ENCODE data around the gene ZNF583. TPM values are rescaled to one million over a fixed set of nuclear protein-coding genes. Genes with fewer than 3 reads are reported as not detected.
A peak's percentile ranks its signal among the peaks of the same experiment; 100 is the strongest.

ZNF583 gene
- total RNA-seq, 2 donors from 2014 or later, result 4.0 to 5.5 TPM

GRCh38 chr19:56423276-56423984, 19.3 kb downstream of the ZNF583 start:
- H3K9ac ChIP-seq (ENCODE audit: extremely low read depth, low read length, poor library complexity, severe bottlenecking), result no peak overlapping the region
- H3K27me3 ChIP-seq (ENCODE audit: control insufficient read depth, insufficient read depth, low read length, poor library complexity, severe bottlenecking), result no peaks in the 10 kb centered on the region
- DNase-seq, result no peak
- Mint-ChIP-seq H3K27me3 (ENCODE audit: insufficient read depth) (no peaks in the 10 kb centered on the region), H3K4me1 (no peaks in the 10 kb centered on the region), H3K4me3 (no peak overlapping the region), H3K9me3 (peaks cover 98% of the 10 kb centered on the region), H3K27ac (no peak overlapping the region), H3K36me3 (ENCODE audit: low read depth) (peaks cover 56% of the 10 kb centered on the region)
- TF ChIP-seq CTCF (conservative IDR thresholded peaks at IDR 0.05), result no peak
- no peaks in the 10 kb centered on the region for H3K4me1 ChIP-seq (ENCODE audit: control insufficient read depth, insufficient read depth, low read length)
- no peak overlapping the region for H3K27ac ChIP-seq (ENCODE audit: low read depth, low read length)
- WGBS, 2 experiments (ENCODE audit: insufficient coverage in 1 of 2, insufficient read length in 1 of 2), result 88 to 95% methylated on average over 5 of the region's 5 CpGs
- H3K9me3 ChIP-seq (ENCODE audit: control insufficient read depth, low read length), result peaks cover 100% of the 10 kb centered on the region
- peaks cover 47% of the 10 kb centered on the region for H3K36me3 ChIP-seq (ENCODE audit: control insufficient read depth, insufficient read depth, low read length)
- peak overlapping the region; percentile 50 for H3K4me3 ChIP-seq (ENCODE audit: low read length)

- no peak for DNase-seq
- WGBS, 2 experiments (ENCODE audit: insufficient coverage in 1 of 2, insufficient read length in 1 of 2), result 89 to 100% methylated on average over 1 of the region's 1 CpG
- Mint-ChIP-seq H3K36me3 (ENCODE audit: low read depth) (peaks cover 51% of the 10 kb centered on the region), H3K4me1 (no peaks in the 10 kb centered on the region), H3K27me3 (ENCODE audit: insufficient read depth) (no peaks in the 10 kb centered on the region), H3K4me3 (no peak overlapping the region), H3K27ac (no peak overlapping the region), H3K9me3 (peaks cover 95% of the 10 kb centered on the region)
- no peak for TF ChIP-seq CTCF (conservative IDR thresholded peaks at IDR 0.05)
- no peaks in the 10 kb centered on the region for H3K4me1 ChIP-seq (ENCODE audit: control insufficient read depth, insufficient read depth, low read length)
- H3K36me3 ChIP-seq (ENCODE audit: control insufficient read depth, insufficient read depth, low read length), result peaks cover 47% of the 10 kb centered on the region
- no peak overlapping the region for H3K9ac ChIP-seq (ENCODE audit: extremely low read depth, low read length, poor library complexity, severe bottlenecking)
- no peak overlapping the region for H3K27ac ChIP-seq (ENCODE audit: low read depth, low read length)
- H3K9me3 ChIP-seq (ENCODE audit: control insufficient read depth, low read length), result peaks cover 98% of the 10 kb centered on the region
- H3K27me3 ChIP-seq (ENCODE audit: control insufficient read depth, insufficient read depth, low read length, poor library complexity, severe bottlenecking), result no peaks in the 10 kb centered on the region
- H3K4me3 ChIP-seq (ENCODE audit: low read length), result peak overlapping the region; percentile 50
Observed at GRCh38 chr19:56423985-56424353, 19.8 kb downstream of the ZNF583 start.

- Mint-ChIP-seq H3K27me3 (ENCODE audit: insufficient read depth) (no peaks in the 10 kb centered on the region), H3K4me3 (no peak overlapping the region), H3K4me1 (no peaks in the 10 kb centered on the region), H3K9me3 (peaks cover 76% of the 10 kb centered on the region), H3K36me3 (ENCODE audit: low read depth) (no peaks in the 10 kb centered on the region), H3K27ac (no peak overlapping the region)
- peak overlapping the region; percentile 30 for H3K4me3 ChIP-seq (ENCODE audit: low read length)
- TF ChIP-seq CTCF (conservative IDR thresholded peaks at IDR 0.05), result no peak
- DNase-seq, result no peak
- no peaks in the 10 kb centered on the region for H3K4me1 ChIP-seq (ENCODE audit: control insufficient read depth, insufficient read depth, low read length)
- no peaks in the 10 kb centered on the region for H3K36me3 ChIP-seq (ENCODE audit: control insufficient read depth, insufficient read depth, low read length)
- WGBS, 2 experiments (ENCODE audit: insufficient coverage in 1 of 2, insufficient read length in 1 of 2), result 85 to 86% methylated on average over 5 of the region's 8 CpGs
- H3K27ac ChIP-seq (ENCODE audit: low read depth, low read length), result no peak overlapping the region
- H3K9ac ChIP-seq (ENCODE audit: extremely low read depth, low read length, poor library complexity, severe bottlenecking), result no peak overlapping the region
- no peaks in the 10 kb centered on the region for H3K27me3 ChIP-seq (ENCODE audit: control insufficient read depth, insufficient read depth, low read length, poor library complexity, severe bottlenecking)
- peaks cover 83% of the 10 kb centered on the region for H3K9me3 ChIP-seq (ENCODE audit: control insufficient read depth, low read length)
Observed at GRCh38 chr19:56441206-56441792, 37.2 kb downstream of the ZNF583 start.

Measured in endodermal cell (in vitro differentiated cells).